SH-SY5Y (cell line): ENCODE data around the gene MCIDAS.

Source experiments
- GATA2 ChIP-seq: IDR thresholded peaks from 2 replicates; pipeline ENCODE4 v1.6.1; 2011; ENCODE audit warnings: mild to moderate bottlenecking, low read depth, low read length
- GATA3 ChIP-seq: IDR thresholded peaks from 2 replicates; pipeline ENCODE4 v1.6.1; 2011; ENCODE audit warnings: low read depth, mild to moderate bottlenecking, low read length, moderate library complexity

GRCh38 chr5:55171471-55171870, 55.6 kb downstream of the MCIDAS start:
- TF ChIP-seq GATA2 (no peak), GATA3 (no peak)
